Kidney tubule cell (primary cell): ENCODE data around the gene TMC7.

Source experiments
- DNase-seq: peaks from one replicate; pipeline ENCODE4 v3.0.0-alpha.2; 2018; ENCODE audit warnings: low spot score

The TMC7 gene

DNA sequence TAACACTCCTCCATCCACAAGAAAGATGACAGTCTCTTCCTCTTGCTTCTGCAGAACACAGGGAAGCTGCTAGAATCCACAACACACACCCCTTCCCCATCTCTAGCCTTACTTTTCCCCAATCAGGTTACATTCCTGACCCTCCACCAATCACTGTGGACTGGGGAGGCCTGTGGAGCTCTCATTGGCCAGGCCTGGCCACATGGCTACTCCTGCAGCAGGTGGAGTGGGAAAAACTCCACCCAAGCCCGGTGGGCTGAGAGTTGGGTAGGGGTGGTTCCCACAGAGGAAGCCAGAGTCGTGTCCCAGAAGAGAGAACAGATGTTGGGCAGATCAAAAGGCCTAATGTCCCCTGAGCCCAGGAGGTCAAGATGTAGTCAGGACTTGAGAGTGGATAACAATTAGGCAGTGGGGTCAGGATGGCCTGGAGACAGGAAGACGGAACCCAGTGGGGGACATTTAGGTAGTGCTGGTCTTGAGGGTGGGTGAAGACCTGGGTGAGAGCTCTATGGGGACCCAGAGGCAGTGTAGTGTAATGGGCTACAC, 105.7 kb downstream of the TMC7 start:
- DNase-seq = no peak

DNA sequence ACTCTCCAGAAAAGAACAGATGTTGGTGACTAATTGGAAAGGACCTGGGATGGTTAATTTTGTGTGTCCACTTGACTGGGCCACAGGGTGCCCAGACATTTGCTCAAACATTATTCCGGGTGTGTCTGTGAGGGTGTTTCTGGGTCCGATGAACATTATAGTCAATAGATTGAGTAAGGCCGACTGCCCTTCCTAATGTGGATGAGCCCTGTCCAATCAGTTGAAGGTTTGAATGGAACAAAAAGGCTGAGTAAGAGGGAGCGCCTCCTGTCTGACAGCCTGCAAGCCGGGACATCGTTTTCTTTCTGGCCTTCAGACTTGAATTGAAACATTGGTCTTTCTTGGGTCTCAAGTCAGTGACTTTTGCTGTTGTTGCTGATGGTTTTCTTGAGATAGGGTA, 107.2 kb downstream of the TMC7 start:
- no peak for DNase-seq

DNA sequence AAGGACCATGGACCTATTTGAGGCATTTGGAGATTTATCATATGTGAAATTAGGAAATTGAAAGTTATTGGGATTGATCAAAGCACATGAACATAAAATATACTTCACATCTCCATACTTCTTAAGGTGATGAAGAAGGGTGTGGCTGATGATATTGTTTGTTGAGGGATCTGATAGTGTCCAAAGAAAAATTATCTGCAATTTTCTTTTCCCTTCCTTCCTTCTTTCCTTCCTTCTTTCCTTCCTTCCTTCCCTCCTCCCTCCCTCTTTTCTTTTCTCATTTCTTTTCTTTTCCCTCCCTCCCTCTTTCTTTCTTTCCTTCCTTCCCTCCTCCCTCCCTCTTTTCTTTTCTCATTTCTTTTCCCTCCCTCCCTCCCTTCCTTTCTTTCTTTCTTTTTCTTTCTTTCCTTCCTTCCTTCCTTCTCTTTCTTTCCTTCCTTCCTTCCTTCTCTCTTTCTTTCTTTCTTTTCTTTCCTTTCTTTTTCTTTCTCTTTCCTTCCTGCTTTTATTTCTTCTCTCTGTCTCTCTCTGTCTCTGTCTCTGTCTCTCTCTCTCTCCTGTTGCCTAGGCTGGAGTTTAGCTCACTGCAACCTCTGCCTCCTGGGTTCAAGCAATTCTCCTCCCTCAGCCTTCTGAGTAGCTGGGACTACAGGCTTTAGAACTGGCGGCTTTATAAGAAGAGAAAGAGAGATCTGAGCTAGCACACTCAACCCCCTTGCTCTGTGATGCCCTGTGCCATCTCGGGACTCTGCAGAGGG, 109.1 kb downstream of the TMC7 start:
- no peak for DNase-seq

DNA sequence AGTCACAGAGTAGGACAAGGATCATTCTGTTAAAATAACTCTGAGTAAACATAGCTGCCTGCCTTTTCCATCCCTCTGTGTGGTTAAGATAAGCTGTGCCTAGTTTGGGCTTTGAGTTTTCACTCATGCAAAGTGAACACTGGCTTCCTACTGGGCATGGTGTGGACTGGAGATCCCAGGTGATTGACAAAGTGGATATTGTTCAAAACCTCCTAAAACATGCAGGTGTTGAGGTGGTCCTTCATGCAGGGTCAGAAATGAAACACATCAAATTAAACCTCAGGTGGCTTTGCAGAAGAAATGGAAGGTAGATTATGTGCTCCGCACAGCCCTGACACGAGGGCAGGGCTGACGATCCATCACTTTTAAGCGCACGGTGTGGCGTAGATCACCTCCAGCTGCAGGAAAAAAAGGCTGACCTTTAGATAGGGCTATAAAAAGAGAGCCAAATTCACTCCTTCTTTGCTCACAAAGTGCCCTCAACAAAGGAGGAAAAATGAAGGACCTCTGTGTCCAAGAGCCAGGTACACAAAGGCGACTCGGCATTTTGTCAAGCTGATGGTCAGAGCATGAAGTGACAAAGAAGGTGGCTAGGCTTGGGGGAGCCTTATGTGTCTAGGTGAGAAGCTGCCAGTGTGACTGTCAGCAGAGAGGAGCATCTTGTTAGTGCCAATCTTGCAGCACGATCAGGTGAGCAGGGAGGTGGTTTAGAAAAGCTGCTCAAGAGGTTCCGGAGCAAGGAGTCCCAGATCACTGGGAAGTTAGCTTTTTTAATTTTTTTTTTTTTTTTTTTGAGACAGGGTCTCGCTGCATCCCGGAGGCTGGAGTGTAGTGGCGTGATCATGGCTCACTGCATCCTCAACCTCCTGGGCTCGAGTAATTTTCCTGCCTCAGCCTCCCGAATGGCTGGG, 110.2 kb downstream of the TMC7 start:
- DNase-seq = no peak

GRCh38 chr16:19094542-19095365, 111.0 kb downstream of the TMC7 start:
- no peak for DNase-seq

GRCh38 chr16:19095654-19096053, 111.9 kb downstream of the TMC7 start:
- peak; percentile 75 for DNase-seq

GRCh38 chr16:19098173-19098572, 114.4 kb downstream of the TMC7 start:
- DNase-seq = no peak

DNA sequence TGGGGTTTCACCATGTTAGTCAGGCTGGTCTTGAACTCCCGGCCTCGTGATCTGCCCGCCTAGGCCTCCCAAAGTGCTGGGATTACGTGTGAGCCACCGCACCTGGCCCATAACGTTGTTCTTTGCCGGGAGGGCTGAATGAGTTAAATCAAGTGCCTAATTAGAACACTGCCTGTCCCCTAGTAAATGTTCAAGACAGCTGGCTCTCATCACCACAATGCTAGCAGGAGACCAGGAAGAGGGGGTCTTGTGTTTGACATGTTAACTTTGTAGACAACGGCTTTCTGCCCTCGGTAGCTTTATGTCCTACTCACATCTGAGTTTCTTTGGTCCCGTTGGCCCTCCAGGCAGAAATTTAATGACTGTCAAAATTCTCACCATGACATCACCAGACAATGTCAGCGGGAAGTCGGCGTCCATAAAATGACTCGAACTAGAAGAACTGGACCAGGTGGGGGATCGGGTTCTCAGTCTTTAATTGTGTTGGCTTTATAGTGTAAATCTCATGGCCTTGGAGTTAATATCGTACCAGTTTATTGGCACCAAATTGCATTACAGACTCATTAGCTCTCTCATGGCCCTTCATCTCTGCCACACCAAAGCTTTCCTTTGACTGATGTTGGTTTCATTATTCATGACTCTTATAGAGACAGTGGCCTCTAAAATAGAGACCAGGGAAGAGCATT, 118.6 kb downstream of the TMC7 start:
- peak; percentile 28 for DNase-seq

GRCh38 chr16:19104607-19105006, 120.9 kb downstream of the TMC7 start:
- DNase-seq = no peak

DNA sequence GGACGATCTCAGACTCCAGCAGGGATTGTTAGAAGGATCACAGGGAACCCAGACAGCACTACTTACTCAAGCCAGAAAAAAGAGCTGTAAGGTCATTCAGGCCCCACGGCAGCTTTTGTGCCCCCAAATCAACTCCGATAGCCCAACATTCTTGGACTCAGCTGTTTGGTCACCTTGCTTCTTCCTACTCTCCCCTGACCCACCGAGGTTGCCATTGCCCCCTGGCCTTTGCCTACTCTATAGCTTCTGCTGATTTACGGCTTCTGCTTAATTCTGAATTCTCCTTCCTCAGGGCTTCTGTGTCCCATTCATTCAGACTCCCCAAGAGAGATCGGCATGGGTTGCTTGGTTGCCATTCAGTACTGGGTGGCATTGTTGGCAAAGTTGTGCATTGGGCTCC, 121.4 kb downstream of the TMC7 start:
- no peak for DNase-seq

DNA sequence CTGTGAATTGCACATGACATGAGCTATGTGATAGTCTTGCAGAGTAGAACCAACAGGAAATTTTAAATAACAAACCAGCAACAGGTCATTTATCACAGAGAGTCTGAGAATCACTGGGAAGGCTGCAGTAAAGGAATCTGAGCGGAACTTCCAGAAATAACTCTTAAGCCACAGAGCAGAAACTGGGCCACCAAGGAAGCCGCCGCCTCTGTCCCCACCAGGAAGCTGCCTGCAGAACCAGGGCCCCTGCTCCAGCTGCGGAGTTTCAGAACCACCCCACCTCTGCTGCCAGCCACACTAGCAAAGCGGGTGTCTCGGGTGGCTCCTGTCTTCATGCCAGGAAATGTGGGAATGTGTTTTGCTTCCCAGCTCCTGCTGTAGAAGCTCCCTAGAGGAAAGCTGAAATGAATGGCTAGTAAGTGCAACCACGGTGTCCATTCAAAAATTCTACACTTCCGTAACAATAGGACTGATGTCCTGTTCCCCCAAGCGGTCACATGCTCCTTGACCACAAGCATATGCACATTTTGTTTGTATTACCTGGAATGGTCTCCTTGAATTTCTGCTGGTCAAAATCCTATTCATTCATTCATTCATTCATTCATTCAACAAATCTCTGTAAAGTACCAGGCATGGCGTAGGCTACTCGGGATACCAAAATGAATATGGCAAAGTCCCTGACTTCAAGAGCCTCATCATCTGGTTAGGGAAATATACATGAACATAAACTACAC, 122.3 kb downstream of the TMC7 start:
- peak; percentile 53 for DNase-seq

GRCh38 chr16:19106625-19107020, 122.9 kb downstream of the TMC7 start:
- no peak for DNase-seq

GRCh38 chr16:19108409-19109287, 124.9 kb downstream of the TMC7 start:
- DNase-seq = no peak

DNA sequence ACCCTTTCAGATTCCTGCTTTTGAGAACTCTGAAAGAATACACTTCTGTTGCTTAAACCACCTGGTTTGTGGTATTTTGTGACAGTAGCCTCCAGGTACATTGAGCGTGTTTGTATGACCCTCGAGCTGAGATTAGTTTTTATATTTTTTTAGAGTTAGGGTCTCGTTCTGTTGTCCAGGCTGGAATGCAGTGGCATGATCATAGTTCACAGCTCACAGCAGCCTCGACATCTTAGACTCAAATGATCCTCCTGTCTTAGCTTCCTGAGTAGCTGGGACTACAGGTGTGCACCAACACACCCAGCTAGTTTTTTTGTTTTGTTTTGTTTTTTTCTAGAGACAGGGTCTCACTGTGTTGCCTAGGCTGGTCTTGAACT, 125.5 kb downstream of the TMC7 start:
- DNase-seq = no peak

DNA sequence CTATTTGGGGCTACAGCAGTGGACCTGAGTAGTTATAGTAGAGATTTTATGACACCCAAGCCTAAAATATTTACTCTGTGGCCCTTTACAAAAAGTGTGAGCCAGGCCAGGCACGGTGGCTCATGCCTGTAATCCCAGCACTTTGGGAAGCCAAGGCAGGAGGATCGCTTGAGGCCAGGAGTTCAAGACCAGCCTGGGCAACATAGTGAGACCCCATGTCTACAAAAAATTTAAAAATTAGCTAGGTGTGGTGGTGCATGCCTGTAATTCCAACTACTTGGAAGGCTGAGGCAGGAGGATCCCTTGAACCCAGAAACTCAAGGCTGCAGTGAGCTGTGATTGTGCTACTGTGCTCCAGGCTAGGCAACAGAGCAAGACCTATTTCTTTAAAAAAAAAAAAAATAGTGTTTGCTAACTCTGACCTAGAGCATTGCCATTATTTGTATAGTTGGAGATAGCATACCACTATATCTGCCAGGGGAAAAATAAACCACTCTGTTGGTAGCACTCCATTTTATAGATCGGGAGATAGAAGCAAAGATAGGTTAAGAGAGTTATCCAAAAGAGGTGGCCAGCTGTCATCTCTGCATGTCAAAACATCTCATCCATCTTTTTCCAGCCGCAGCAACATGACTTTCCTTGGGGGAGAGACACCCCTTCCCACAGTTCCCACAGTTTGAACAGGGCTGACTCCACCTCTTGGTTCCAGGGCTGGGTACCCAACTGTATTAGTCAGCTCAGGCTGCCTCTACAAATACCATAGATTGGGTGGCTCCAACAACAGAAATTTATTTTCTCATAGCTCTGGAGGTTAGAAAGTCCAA, 127.0 kb downstream of the TMC7 start:
- DNase-seq = no peak

GRCh38 chr16:19112099-19112407, 128.3 kb downstream of the TMC7 start:
- no peak for DNase-seq
